HG03521 (cell line): Measurements from ENCODE around the gene SREK1.
A peak's percentile ranks its signal among the peaks of the same experiment; 100 is the strongest.
"Not testable (repeated sequence)": the region's sequence is repeated elsewhere in the genome, so short reads cannot be mapped to it uniquely, and the experiment has no call there.

Experiments used
- ATAC-seq: cut with Tn5 transposase; IDR thresholded peaks from one replicate; pipeline ENCODE4 v1.9.1; 2021; ENCODE audit warnings: mild to moderate bottlenecking, moderate library complexity; ENCODE audit not compliant: unreplicated experiment

Gene SREK1, protein sequence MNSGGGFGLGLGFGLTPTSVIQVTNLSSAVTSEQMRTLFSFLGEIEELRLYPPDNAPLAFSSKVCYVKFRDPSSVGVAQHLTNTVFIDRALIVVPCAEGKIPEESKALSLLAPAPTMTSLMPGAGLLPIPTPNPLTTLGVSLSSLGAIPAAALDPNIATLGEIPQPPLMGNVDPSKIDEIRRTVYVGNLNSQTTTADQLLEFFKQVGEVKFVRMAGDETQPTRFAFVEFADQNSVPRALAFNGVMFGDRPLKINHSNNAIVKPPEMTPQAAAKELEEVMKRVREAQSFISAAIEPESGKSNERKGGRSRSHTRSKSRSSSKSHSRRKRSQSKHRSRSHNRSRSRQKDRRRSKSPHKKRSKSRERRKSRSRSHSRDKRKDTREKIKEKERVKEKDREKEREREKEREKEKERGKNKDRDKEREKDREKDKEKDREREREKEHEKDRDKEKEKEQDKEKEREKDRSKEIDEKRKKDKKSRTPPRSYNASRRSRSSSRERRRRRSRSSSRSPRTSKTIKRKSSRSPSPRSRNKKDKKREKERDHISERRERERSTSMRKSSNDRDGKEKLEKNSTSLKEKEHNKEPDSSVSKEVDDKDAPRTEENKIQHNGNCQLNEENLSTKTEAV

DNA sequence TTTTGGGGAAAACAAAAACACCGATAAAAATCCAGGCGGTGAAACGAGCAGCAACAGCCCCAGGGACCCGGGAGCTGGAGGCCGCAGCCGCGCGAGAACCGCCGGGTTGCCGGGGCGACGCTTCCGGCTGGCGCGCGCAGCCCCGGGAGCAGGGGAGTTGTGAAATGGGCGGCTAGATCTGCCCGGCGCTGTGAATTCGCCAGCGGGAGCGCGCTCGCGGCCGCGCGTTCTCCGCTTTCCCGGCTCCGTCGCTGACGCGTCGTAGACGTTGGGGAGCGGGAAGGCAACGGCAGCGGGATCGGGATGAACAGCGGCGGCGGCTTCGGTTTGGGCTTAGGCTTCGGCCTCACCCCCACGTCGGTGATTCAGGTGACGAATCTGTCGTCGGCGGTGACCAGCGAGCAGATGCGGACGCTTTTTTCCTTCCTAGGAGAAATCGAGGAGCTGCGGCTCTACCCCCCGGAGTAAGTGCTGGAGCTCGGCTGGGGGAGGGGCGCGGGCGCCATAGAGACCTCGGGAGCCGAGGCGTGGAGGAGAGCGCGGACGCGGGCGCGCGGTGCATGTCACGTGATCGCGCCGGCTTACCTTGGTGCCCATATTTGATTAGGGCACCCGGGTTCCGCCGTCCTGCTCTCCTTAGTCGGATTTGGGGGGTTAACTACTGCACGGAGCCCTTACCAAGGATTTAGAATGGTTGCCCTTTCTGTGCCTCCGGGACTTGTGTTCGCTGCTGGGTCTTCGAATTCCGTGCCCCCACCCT, at the start of gene SREK1:
Gene SREK1 (plus strand): TSS at position 227 of the 760 bp plus-strand sequence. CDS start 77 bp downstream, at position 304.
- ATAC-seq: peak; percentile 94

DNA sequence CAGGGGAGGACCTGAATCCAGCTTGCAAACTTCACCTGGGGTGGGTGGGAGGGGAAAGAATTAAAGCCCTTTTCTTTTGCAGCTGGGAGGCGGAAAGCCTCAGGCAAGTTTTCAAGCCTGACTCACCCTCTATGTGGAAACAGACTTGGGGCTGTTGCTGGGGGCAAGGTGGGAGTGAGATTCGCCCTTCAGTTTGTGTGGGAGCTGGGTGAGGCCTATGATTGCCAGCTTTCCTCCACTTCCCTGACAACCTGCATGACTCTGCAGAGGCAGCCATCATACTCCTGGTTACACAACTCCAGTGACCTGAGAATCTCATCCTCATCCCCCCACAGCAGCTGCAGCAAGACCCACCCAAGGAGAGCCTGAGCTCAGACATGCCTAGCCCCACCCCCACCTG, 43.2 kb upstream of the SREK1 start:
- no peak for ATAC-seq

DNA sequence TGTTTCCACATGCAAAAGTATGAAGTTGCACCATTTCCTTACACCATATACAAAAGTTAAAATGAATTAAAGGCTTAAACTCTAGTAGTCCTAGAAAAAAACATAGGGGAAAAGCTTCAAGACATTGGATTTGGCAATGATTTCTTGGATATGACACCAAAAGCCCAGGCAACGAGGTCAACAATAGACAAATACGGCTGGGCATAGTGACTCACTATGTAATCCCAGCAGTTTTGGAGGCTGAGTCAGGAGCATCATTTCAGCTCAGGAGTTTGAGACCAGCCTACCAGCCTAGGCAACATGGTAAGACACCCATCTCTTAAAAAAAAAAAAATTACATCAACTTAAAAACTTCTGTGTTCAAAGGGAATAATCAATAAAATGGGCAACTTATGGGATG, 30.9 kb upstream of the SREK1 start:
- ATAC-seq: no peak

DNA sequence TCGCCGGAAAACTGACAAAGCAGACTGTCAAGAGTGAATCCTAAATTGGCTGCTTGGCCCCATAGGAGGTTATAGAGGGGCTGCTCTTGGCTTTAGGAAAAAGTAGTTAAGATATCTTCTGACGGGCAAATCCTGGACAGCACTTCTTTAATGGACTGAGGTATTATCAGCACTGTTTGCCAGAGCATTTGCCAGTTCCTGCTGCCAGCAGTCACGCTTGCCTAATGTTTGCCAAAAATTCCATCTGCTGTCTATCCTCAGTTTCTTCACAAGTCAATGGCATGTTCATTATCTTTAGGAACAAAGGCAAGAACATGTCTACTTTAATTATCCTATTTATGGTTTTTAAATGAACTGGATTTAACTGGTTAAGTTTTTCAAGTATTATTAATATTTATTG, 25.8 kb upstream of the SREK1 start:
- no peak for ATAC-seq

DNA sequence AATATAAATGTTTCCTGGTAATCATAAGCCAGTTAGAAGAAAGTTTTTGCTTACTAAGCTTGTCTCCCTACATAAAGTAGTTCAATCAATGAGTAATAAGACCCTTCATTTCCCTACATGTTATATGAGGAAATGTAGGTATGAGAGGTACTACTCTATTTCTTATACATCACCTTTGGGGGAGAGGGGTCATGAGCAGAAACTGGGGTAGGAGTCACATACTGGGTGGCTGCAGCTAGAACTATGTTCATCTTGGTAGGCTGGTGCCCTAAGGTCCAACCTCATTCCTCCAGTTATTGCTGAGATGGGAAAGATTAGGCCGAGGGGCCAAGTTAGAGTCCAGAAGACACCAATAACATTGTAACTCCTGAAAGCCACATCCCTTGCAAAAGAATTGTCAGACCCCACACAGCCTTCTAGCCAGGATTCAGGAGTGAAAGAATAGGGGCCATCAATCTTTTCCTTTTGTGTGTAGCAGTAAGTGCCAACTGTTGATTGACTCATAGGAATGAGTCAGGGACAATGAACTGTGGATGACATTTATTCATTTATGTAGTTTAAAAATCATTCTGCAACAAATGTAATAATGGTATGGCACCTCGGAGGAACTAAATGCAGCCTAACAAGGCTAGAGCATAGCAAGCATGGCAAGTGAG, 21.6 kb upstream of the SREK1 start:
- ATAC-seq: no peak

DNA sequence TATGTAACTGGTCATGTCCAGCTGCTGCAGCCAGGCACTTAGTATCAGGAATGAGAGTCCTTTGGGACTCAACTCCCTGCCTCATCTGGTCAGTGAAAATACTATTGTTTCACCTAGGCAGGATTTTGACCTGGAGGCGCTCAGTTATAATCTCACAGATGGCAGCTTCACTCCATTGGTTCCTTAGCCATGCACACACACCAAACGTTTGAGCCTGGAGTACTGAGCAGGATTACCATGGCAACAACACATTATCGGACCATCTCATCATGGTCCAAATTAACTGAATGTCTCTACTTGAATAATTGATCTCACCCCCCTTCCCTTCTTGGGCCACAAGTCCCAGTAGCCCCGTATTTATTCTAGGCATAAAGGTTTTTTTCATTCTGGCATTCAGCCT, 15.0 kb upstream of the SREK1 start:
- ATAC-seq: no peak

DNA sequence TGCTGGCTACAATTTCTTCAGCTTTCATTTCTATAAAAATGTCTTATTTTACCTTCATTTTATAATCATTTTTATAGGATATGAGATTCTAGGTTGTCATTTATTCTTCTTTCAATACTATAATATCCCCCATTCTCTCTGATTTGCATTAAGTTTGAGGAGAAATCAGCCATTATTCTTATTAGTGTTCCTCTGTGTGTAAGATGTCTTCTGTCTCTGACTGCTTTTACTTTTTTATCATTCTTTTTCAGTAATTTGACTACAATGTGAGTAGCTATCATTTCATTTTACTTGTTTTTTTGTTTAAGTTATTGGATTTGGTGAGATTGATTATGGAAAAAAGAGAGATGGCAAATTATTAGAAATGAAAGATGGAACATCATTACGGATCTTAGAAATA, 13.6 kb upstream of the SREK1 start:
- ATAC-seq: no peak

DNA sequence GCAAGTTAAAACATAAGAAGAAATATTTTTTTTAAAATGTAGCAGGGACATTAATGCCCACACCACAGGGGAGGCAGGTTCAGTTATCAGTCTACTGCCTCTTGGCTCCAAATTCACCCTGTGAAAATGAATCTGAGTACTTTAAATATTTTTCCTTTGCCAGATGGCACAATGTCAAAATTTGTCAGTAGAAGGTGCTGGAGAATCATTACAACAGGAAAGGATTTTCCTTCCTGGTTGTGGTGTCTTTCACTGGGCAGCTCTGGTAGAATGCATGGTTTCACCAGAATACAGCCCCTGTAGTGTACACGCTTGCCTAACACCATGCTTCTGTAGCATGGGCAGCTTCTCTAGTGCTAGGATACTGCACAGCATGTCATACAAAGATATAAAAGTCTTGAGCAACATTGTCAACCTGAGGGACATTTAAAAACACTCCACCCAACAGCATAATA, 9.7 kb upstream of the SREK1 start:
- no peak for ATAC-seq

DNA sequence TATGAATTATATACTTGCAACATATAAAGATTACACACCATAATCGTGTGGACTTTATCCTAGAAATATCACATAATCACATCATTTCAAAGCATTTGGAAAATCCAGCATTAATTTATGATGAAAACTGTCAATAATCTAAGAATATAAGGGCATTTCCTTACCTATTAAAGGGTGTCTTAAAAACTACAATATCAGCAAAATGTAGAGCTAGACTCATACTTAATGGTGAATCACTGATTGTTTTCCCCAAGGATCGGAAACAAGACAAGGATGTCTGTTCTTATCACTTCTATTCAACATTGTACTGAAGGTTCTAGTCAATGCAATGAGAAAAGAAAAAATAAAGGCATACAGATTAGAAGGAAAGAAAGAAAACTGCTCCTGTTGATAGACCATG, 8.0 kb upstream of the SREK1 start:
- no peak for ATAC-seq

DNA sequence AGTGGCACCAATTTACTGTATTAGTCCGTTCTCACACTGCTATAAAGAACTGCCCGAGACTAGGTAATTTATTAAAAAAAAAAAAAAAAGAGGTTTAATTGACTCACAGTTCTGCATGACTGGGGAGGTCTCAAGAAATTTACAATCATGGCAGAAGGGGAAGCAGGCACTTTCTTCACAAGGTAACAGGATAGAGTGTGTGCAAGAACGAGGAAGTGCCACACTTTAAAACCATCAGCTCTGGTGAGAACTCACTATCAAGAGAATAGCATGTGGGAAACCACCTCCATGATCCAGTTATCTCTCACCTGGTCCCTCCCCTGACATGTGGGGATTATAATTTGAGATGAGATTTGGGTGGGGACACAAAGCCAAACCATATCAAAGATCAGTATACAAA, 7.2 kb upstream of the SREK1 start:
- ATAC-seq: not testable (repeated sequence)

DNA sequence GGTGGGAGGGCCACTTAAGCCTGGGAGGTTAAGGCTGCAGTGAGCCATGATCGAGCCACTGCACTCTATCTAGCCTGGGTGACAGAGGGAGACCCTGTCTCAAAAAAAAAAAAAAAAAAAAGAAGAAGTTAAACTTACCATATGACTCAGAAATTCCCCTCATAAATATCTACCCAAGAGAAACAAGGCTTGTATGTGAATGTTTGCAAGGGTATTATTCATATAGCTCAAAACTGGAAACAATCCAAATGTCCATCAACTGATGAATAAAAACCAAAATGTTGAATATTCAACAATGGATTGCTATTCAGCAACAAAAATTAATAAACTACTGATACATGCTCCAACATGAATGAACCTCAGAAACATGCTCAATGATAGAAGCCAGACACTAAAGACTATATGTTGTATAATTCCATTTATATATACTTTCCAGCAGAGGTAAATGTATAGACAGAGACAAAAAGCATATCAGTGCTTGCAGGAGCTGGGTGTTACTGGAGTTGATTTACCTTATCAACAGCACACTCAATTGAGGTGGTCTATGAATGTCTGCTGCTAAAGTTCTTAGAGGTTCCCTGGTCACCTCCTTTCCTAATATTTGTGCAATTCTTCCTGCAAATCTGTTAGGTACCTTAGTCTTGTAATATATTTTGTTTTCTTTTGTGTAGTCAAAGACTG, 5.3 kb upstream of the SREK1 start:
- ATAC-seq: no peak

DNA sequence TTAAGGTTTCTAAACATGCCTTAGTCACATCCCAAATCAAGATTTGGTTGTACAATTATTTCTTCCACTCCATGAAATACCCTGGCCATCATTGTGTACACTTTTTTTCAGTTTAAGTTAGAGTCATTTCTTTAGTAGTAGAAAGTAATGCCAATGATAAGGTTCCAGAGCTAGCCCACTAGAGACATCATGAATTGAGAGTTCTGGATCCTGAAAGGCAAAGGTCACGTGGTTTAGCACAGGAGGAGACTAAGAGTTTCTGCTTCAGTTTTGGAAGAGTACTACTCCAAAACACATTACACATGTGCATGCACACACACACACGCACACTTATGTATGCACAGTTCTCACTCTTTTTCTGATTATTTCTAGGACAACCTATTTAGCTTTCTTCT, 4.8 kb upstream of the SREK1 start:
- ATAC-seq: no peak

DNA sequence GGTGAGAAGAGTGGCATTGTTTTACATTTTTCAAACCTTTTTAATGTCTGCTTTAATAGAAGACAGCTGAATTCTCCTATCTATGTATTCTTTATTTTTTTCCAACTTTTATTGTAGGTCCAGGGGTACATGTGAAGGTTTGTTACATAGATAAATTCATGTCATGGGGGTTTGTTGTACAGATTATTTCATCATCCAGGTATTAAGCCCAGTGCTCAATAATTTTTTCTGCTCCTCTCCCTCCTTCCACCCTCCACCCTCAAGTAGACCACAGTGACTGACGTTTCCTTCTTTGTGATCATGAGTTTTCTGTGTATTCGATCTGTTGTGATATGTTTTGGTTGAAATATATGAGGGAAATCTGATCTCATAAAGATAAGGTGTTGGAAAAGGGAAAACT, 1.7 kb upstream of the SREK1 start:
- no peak for ATAC-seq

DNA sequence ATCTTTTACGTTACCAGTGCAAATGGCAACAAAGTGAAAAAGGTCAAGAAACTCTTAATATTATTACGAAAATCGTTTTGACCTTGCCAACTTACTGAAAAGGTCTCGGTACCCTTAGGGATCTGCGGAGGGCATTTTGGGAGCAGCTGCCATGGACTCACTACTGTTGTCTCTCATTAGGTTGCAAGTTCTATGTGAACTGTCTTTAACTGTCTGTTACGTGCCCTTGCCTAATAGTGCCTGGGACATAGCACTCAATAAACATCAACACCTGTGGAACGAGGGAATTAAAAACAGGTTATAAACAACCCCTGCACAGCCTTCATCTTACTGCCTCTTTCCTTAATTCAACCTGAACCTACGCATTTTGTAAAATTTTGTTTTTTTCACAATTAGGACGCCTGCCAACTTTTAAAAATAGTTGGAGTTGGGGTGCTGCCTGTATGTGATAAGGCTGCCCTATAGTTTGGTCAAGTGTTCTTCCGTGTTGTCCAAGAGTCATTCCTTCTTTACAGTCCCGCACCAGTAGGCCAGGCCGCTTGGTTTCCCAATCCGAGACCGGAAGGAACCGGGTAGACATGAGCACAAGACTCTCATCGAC, 527 bp upstream of the SREK1 start:
- peak; percentile 26 for ATAC-seq

DNA sequence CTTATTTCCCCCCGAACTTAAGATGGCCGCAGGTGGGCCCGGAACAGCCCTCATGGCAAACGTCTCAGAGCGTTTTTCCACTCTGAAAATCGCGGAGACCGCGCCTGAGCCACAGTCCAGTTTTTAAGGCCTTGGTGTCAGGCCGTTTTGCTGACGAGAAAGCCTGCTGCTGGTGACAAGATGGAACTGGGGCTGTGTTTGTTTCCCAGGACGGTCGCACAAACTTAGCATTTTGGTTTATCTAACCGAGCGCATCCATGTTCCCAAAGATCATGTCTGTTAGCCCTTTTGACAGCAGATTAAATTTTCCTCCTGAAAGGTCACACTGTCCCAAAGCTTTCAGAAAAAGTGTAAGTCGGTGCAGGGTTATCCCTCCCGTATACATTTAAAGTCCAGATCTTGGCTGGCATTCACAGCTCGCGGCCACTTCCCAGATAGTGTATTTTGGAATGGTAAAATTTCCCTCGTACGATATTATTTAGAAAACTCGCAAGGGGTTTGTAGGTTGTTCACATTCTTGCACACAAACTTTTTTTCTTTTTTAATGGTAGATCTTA, 812 bp downstream of the SREK1 start:
- ATAC-seq: peak; percentile 31

DNA sequence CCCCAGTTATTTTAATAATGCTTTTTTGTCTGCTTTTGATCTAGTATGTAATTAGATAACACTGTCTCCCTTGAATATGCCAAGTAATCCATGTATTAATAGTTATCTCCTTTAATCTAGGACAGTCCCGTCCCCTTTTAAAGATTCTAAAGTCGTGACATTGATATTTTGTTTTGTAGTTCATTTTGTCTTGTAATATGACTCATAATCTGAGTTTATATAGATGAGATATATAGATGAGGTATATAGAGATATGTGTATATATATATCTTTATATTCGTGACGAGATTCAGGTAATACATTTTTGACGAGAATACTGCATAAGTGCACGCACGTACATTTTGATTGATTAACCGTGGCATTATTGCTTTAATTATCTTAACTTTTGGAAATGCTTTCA, 1.6 kb downstream of the SREK1 start:
- no peak for ATAC-seq

DNA sequence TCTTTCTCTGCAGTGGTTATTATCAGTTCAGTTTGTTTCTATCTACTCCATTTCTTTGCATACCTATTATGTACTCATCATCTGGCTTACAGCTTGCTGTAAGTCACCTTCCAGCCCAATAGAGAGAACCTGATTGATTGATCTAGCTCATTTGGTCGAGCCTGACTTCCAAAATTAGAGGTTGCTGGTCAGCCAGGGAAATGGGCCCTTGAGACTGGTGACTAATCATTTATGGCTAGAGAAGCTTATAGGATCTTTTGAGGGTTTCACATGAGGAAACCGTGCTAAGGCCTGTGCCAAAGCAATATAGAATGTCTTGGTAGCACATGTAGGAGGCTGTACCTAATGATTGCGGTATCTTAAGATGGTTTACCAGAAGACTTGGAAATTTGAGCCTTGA, 5.8 kb downstream of the SREK1 start:
- ATAC-seq: no peak

DNA sequence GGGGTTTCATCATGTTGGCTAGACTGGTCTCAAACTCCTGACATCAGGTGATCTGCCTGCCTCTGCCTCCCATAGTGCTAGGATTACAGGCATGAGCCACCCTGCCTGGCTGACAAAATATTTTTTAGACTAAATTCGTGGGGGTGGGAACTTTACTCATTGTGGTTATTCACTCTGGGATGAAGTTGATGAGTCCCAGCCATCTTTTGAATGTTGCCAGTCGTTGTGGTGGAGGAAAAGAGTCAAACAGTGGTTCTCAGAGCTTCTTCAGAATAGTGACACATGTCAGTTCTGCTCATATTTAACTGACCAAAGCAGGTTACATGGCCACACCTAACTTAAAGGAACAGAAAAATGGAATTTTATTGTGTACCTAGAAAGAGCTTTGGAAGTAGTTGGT, 6.9 kb downstream of the SREK1 start:
- ATAC-seq: no peak

DNA sequence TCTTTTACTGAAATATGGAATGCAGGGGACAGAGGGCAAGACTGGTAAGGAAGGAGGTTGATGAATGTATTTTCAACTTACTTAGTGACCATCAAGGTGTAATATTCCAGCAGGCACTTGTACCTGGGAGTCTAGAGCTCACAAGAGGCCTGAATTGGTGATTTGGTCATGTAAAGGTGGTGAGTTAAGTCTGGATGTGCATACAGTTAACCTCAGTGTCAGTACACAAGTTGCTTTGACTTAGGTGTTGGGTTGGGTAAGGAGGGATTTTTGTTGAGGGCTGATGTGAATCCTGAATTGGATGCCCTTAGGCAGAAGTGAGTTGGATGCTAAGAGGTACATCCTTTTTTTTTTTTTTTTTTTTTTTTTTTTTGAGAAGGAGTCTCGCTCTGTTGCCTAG, 7.4 kb downstream of the SREK1 start:
- ATAC-seq: no peak

DNA sequence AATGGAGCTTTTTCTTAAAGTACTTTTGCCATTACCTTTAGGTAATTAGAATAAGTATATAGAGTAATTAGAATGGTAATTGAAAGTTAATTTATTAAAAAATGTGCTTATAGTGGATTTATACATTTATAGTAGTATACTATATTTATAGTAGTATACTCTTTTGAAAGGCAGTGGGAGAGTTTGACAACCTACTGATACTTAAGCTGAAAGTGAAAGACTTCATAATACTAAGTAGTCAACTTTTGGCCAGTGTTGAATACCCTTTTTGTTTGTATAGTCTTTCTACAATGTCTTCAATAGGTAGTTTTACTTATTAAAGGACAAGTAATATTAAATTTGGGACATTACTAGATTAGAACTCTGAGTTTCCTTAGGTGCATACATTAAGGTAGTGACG, 12.9 kb downstream of the SREK1 start:
- no peak for ATAC-seq
